ENCODE data around the gene UBE2B. TPM values are rescaled to one million over a fixed set of nuclear protein-coding genes. Genes with fewer than 3 reads are reported as not detected.
"Not testable (repeated sequence)": the region's sequence is repeated elsewhere in the genome, so short reads cannot be mapped to it uniquely, and the experiment has no call there.

Gene UBE2B
- total and polyA plus RNA-seq, 4 donors: 20.1 to 91.6 (median 31.0) TPM

DNA sequence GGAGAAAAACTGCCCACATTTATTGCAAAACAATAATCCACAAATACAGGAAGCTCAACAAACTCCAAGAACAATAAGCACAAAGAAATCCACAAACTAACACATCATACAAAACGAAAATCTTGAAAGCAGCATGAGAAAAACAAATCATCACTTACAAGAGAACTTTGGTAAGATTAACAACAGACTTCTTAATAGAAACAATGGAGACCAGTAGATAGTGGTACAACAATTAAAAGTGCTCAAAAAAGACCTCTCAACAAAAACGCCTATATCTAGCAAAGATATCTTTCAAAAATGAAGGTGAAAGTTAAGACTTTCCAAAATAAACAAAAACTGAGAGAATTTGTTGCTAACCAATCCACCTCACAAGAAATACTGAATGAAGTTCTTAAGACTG lies 42.8 kb upstream of the UBE2B start:
- DNase-seq (ENCODE audit: low spot score): no peak
- Histone ChIP-seq H3K27me3 (ENCODE audit: control insufficient read depth in 4 of 4, insufficient read depth in 4 of 4, low read length in 3 of 4) (no peaks in the 10 kb centered on the region), H3K27ac (ENCODE audit: low read depth in 1 of 2, low read length in 2 of 2) (no peak overlapping the region), H3K4me1 (ENCODE audit: control insufficient read depth in 4 of 4, insufficient read depth in 4 of 4, low read length in 3 of 4) (no peaks in the 10 kb centered on the region), H3K9ac (ENCODE audit: low read depth in 1 of 2, low read length in 2 of 2) (no peak overlapping the region), H3K9me3 (ENCODE audit: control insufficient read depth in 4 of 4, low read length in 3 of 4) (peaks cover 0 to 12% (median 4%) of the 10 kb centered on the region in 4 donors), H3K4me3 (ENCODE audit: low read depth in 1 of 3, low read length in 3 of 3) (no peak overlapping the region), H3K36me3 (ENCODE audit: control insufficient read depth in 4 of 4, insufficient read depth in 3 of 4, low read depth in 1 of 4, low read length in 3 of 4) (no peaks in the 10 kb centered on the region)
- TF ChIP-seq, protein P1, sequence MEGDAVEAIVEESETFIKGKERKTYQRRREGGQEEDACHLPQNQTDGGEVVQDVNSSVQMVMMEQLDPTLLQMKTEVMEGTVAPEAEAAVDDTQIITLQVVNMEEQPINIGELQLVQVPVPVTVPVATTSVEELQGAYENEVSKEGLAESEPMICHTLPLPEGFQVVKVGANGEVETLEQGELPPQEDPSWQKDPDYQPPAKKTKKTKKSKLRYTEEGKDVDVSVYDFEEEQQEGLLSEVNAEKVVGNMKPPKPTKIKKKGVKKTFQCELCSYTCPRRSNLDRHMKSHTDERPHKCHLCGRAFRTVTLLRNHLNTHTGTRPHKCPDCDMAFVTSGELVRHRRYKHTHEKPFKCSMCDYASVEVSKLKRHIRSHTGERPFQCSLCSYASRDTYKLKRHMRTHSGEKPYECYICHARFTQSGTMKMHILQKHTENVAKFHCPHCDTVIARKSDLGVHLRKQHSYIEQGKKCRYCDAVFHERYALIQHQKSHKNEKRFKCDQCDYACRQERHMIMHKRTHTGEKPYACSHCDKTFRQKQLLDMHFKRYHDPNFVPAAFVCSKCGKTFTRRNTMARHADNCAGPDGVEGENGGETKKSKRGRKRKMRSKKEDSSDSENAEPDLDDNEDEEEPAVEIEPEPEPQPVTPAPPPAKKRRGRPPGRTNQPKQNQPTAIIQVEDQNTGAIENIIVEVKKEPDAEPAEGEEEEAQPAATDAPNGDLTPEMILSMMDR (IDR thresholded peaks at IDR 0.05; ENCODE audit: low read depth, low read length, missing input control): no peak
- TF ChIP-seq FOXA1 (IDR thresholded peaks at IDR 0.05): no peak
- no peak for TF ChIP-seq RAD21 (IDR thresholded peaks at IDR 0.05)
- TF ChIP-seq HNF4A (conservative IDR thresholded peaks at IDR 0.05): no peak
- TF ChIP-seq EGR1 (IDR thresholded peaks at IDR 0.05; ENCODE audit: low read depth in 2 of 2): no peak
- TF ChIP-seq, protein P2, sequence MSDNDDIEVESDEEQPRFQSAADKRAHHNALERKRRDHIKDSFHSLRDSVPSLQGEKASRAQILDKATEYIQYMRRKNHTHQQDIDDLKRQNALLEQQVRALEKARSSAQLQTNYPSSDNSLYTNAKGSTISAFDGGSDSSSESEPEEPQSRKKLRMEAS (IDR thresholded peaks at IDR 0.05): no peak
- no peak for TF ChIP-seq HNF4G (IDR thresholded peaks at IDR 0.05)
- no peak for TF ChIP-seq NR2F2 (IDR thresholded peaks at IDR 0.05)
- TF ChIP-seq, protein P3, sequence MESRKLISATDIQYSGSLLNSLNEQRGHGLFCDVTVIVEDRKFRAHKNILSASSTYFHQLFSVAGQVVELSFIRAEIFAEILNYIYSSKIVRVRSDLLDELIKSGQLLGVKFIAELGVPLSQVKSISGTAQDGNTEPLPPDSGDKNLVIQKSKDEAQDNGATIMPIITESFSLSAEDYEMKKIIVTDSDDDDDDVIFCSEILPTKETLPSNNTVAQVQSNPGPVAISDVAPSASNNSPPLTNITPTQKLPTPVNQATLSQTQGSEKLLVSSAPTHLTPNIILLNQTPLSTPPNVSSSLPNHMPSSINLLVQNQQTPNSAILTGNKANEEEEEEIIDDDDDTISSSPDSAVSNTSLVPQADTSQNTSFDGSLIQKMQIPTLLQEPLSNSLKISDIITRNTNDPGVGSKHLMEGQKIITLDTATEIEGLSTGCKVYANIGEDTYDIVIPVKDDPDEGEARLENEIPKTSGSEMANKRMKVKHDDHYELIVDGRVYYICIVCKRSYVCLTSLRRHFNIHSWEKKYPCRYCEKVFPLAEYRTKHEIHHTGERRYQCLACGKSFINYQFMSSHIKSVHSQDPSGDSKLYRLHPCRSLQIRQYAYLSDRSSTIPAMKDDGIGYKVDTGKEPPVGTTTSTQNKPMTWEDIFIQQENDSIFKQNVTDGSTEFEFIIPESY (IDR thresholded peaks at IDR 0.05): no peak
- TF ChIP-seq RXRA (IDR thresholded peaks at IDR 0.05): no peak
- TF ChIP-seq GABPA (IDR thresholded peaks at IDR 0.05 in 1 of 2, conservative IDR thresholded peaks at IDR 0.05 in 1 of 2): no peak
- no peak for TF ChIP-seq JUND (IDR thresholded peaks at IDR 0.05)
- 73% methylated on average over 2 of the region's 2 CpGs for WGBS

DNA sequence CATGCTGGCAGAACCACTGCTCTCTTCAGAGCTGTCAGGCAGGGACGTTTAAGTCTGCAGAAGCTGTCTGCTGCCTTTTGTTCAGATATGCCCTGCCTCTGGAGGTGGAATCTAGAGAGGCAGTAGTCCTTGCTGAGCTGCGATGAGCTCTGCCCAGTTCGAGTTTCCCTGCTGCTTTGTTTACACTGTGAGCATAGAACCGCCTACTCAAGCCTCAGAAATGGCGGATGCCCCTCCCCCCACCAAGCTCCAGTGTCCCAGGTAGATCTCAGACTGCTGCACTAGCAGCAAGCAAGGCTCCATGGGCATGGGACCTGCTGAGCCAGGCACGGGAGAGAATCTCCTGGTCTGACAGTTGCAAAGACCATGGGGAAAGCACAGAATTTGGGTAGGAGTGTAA lies 34.5 kb upstream of the UBE2B start:
- not testable (repeated sequence) for H3K36me3 ChIP-seq (ENCODE audit: control insufficient read depth in 4 of 4, insufficient read depth in 3 of 4, low read depth in 1 of 4, low read length in 3 of 4); H3K4me1 ChIP-seq (ENCODE audit: control insufficient read depth in 4 of 4, insufficient read depth in 4 of 4, low read length in 3 of 4); H3K27me3 ChIP-seq (ENCODE audit: control insufficient read depth in 4 of 4, insufficient read depth in 4 of 4, low read length in 3 of 4); H3K27ac ChIP-seq (ENCODE audit: low read depth in 1 of 2, low read length in 2 of 2); DNase-seq (ENCODE audit: low spot score); H3K4me3 ChIP-seq (ENCODE audit: low read depth in 1 of 3, low read length in 3 of 3); H3K9ac ChIP-seq (ENCODE audit: low read depth in 1 of 2, low read length in 2 of 2); H3K9me3 ChIP-seq (ENCODE audit: control insufficient read depth in 4 of 4, low read length in 3 of 4)
- 89% methylated on average over 6 of the region's 6 CpGs for WGBS

DNA sequence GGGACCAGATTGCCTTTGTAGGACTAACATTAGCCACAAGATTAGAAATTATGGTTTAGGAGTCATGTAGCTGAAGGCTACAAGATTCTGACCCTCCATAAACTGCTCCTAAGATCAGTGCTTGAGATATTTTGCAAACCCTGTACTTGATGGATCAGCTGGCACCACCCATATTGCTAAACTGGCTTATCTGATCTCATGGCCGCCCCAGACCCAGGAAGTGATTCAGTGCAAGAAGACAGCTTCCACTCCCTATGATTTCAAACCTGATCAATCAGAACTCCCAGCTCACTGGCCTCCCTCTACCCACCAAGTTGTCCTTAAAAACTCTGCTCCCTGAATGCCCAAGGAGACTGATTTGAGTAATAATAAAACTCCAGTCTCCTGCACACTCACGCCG lies 27.9 kb upstream of the UBE2B start:
- not testable (repeated sequence) for H3K9me3 ChIP-seq (ENCODE audit: control insufficient read depth in 4 of 4, low read length in 3 of 4); H3K27me3 ChIP-seq (ENCODE audit: control insufficient read depth in 4 of 4, insufficient read depth in 4 of 4, low read length in 3 of 4)
- 95% methylated on average over 3 of the region's 3 CpGs for whole genome bisulfite sequencing

DNA sequence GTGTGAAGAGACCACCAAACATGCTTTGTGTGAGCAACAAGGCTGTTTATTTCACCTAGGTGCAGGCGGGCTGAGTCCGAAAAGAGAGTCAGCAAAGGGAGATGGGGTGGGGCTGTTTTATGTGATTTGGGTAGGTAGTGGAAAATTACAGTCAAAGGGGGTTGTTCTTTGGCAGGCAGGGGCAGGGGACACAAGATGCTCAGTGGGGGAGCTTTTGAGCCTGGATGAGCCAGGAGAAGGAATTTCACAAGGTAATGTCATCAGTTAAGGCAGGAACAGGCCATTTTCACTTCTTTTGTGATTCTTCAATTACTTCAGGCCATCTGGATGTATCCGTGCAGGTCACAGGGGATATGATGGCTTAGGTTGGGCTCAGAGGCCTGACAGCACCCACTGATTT lies 25.9 kb upstream of the UBE2B start:
- not testable (repeated sequence) for H3K27ac ChIP-seq (ENCODE audit: low read depth in 1 of 2, low read length in 2 of 2)

More for the DNA sequence above, 27.9 kb upstream of the UBE2B start:
- not testable (repeated sequence) for DNase-seq (ENCODE audit: low spot score); H3K4me3 ChIP-seq (ENCODE audit: low read depth in 1 of 3, low read length in 3 of 3); H3K27ac ChIP-seq (ENCODE audit: low read depth in 1 of 2, low read length in 2 of 2); H3K9ac ChIP-seq (ENCODE audit: low read depth in 1 of 2, low read length in 2 of 2); H3K4me1 ChIP-seq (ENCODE audit: control insufficient read depth in 4 of 4, insufficient read depth in 4 of 4, low read length in 3 of 4); H3K36me3 ChIP-seq (ENCODE audit: control insufficient read depth in 4 of 4, insufficient read depth in 3 of 4, low read depth in 1 of 4, low read length in 3 of 4)

More for the DNA sequence above, 25.9 kb upstream of the UBE2B start:
- DNase-seq (ENCODE audit: low spot score); H3K4me1 ChIP-seq (ENCODE audit: control insufficient read depth in 4 of 4, insufficient read depth in 4 of 4, low read length in 3 of 4); H3K9me3 ChIP-seq (ENCODE audit: control insufficient read depth in 4 of 4, low read length in 3 of 4); H3K36me3 ChIP-seq (ENCODE audit: control insufficient read depth in 4 of 4, insufficient read depth in 3 of 4, low read depth in 1 of 4, low read length in 3 of 4); H3K4me3 ChIP-seq (ENCODE audit: low read depth in 1 of 3, low read length in 3 of 3); H3K9ac ChIP-seq (ENCODE audit: low read depth in 1 of 2, low read length in 2 of 2); H3K27me3 ChIP-seq (ENCODE audit: control insufficient read depth in 4 of 4, insufficient read depth in 4 of 4, low read length in 3 of 4): not testable (repeated sequence)
- WGBS: 94% methylated on average over 3 of the region's 3 CpGs
